PC-9 (cell line): ENCODE results near the gene GJD2.

Experiments
- CTCF ChIP-seq: fragments of 200-600 bp; sonication (generic); conservative IDR thresholded peaks from 2 replicates; pipeline ENCODE4 v1.6.1; 2017; ENCODE audit warnings: mixed run types, antibody characterized with exemption, mild to moderate bottlenecking, moderate library complexity
- EZH2 ChIP-seq: fragments of 200-600 bp; sonication (generic); IDR thresholded peaks from 2 replicates; pipeline ENCODE4 v1.8.0; 2017; ENCODE audit warnings: antibody characterized with exemption, low read depth

GRCh38 chr15:34739346-34739745 is 15.5 kb downstream of the GJD2 start:
- TF ChIP-seq CTCF (no peak), EZH2 (no peak)
